ENCODE measurements around the gene KRTAP9-7.

KRTAP9-7 gene

GRCh38 chr17:41287050-41287449 is 11.6 kb downstream of the KRTAP9-7 start:
- no peak overlapping the region for H3K4me3 ChIP-seq (replicated peaks; ENCODE audit: low read depth, low read length)
- DNase-seq (ENCODE audit: low read depth): no peak
- TF ChIP-seq CTCF (IDR thresholded peaks at IDR 0.05; ENCODE audit: low read length, missing control alignments): no peak

GRCh38 chr17:41294016-41294415 is 18.5 kb downstream of the KRTAP9-7 start:
- H3K4me3 ChIP-seq (replicated peaks; ENCODE audit: low read depth, low read length): no peak overlapping the region
- no peak for TF ChIP-seq CTCF (IDR thresholded peaks at IDR 0.05; ENCODE audit: low read length, missing control alignments)
- no peak for DNase-seq (ENCODE audit: low read depth)

DNA sequence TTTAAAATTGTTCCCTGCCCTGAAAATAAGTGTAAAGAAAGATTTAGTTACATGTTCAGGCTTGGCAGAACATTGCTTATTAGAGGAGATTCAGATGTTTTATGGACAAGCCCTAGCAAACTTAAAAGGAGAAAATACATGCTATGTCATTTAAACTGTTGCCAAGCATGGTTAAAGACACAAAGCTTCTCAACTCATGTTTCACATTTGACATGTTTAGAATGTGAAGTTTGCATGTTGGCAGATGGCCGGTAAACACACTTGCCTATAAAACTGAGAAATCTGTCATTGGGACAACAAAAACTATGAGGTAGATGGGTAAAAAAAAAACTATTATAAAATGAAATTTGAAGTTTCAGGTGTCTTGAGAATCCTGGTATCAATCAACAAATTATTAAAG is 21.3 kb downstream of the KRTAP9-7 start:
- H3K4me3 ChIP-seq (replicated peaks; ENCODE audit: low read depth, low read length): no peak overlapping the region
- no peak for TF ChIP-seq CTCF (IDR thresholded peaks at IDR 0.05; ENCODE audit: low read length, missing control alignments)
- no peak for DNase-seq (ENCODE audit: low read depth)

GRCh38 chr17:41298458-41299135 is 23.1 kb downstream of the KRTAP9-7 start:
- no peak for TF ChIP-seq CTCF (IDR thresholded peaks at IDR 0.05; ENCODE audit: low read length, missing control alignments)
- no peak overlapping the region for H3K4me3 ChIP-seq (replicated peaks; ENCODE audit: low read depth, low read length)
- no peak for DNase-seq (ENCODE audit: low read depth)

- no peak for TF ChIP-seq CTCF (IDR thresholded peaks at IDR 0.05; ENCODE audit: low read length, missing control alignments)
- DNase-seq (ENCODE audit: low read depth): no peak
- no peak overlapping the region for H3K4me3 ChIP-seq (replicated peaks; ENCODE audit: low read depth, low read length)
Observed at GRCh38 chr17:41301204-41301790, 25.8 kb downstream of the KRTAP9-7 start.

- H3K4me3 ChIP-seq (replicated peaks; ENCODE audit: low read depth, low read length): no peak within 1 kb of the TSS
- TF ChIP-seq CTCF (IDR thresholded peaks at IDR 0.05; ENCODE audit: low read length, missing control alignments): no peak
- DNase-seq (ENCODE audit: low read depth): no peak
Observed at GRCh38 chr17:41301916-41302901, 26.7 kb downstream of the KRTAP9-7 start, which contains the start of gene KRTAP29-1. TSS of gene KRTAP29-1 (minus strand) at chr17:41302851. CDS start at chr17:41302851, 0 bp downstream.
